NCI-H748 (cell line): Measurements from ENCODE around the gene SEMA6B.

Experiments used
- DNase-seq: peaks from one replicate; lab custom pipeline; 2025; ENCODE audit not compliant: unreplicated experiment; lab: John Stamatoyannopoulos, UW

Gene SEMA6B

DNA sequence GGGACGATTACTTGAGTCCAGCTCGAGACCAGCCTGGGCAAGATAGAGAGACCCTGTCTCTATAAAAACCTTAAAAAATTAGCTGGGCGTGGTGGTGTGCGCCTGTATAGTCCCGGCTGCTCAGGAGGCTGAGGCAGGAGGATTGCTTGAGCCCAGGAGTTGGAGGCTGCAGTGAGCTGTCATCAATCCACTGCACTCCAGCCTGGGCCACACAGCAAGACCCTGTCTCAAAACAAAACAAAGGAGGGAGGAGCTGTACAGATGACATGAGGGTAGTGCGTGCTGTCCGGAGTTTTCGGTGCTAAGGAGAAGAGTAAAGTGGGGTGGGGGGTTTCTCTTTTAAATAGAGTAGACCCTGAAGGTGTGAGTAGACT, 64.8 kb downstream of the SEMA6B start:
- no peak for DNase-seq

DNA sequence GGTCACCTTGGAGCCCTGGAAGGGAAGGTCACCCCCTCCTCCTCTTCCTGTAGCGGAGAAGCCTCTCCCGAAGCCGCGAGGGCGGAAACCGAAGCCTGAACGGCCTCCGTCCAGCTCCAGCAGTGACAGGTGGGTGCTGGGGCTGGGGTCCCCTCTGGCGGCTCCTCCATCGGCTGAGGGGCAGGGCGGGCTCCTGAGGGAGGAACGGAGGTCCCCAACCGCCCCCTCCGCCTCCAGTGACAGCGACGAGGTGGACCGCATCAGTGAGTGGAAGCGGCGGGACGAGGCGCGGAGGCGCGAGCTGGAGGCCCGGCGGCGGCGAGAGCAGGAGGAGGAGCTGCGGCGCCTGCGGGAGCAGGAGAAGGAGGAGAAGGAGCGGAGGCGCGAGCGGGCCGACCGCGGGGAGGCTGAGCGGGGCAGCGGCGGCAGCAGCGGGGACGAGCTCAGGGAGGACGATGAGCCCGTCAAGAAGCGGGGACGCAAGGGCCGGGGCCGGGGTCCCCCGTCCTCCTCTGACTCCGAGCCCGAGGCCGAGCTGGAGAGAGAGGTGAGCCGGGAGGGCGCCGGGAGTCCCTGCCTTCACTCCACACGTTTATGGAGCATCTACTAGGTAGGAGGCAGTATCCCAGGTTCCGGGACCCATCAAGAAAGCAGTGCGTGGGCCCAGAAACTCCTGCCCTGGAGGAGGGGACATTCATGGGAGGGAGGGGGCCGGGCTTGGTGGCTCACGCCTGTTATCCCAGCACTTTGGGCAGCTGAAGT, 65.4 kb downstream of the SEMA6B start:
- no peak for DNase-seq

DNA sequence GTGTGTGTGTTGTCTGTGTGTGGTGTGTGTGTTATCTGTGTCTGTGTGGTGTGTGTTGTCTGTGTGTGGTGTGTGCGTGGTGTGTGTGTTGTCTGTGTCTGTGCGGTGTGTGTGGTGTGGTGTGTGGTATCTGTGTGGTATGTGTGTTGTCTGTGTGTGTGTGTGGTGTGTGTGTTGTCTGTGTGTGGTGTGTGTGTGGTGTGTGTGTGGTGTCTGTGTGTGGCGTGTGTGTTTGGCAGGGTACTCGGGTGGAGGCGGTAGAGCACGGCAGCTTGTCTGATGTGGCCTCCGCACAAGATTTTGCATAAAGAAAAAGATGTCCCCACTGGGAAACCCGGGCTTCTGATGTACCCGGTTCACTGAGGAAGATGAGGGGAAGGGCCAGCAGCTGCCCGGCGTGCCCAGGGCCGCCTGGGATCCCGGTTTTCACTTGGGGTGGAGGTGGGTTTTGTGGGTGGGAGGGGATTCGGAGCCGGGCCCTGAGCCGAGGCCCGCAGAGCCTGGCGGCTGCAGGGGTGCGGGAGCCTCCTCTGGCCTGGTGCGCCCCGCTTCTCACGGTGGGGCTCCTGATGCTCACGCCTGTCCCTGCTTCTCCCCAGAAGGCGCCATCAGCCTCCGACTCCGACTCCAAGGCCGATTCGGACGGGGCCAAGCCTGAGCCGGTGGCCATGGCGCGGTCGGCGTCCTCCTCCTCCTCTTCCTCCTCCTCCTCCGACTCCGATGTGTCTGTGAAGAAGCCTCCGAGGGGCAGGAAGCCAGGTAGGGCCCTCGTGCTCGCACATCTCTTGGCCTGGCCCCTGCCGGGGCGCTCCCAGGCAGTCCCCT, 66.2 kb downstream of the SEMA6B start:
- no peak for DNase-seq
